LNCAP (cell line): ENCODE data around the gene FGF4.
A peak's percentile ranks its signal among the peaks of the same experiment; 100 is the strongest.

ENCODE experiments used
- TF ChIP-seq, protein P1 (sequence below): fragments of 450-650 bp; IDR thresholded peaks from 2 replicates; pipeline ENCODE4 v1.5.1; 2017; ENCODE audit warnings: mild to moderate bottlenecking

Gene FGF4

DNA sequence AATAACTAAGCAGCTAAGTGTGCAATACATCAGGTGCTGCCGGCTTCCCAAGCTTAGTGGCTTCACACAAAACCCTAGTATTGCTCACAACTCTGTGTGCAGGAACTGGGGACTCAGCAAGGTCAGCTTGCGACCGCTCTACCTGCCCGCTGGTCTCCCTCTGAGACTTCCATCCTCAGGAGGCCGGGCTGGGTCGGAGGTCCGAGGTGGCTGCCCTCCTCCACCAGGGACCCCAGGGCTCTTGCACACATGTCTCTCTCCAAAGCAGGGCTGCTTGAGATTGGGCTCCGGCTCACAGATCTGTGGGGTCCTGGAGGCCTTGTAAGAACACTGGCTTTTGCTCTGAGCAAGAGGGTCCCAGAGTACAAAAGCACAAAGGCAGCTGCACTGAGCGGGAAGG lies 45.9 kb downstream of the FGF4 start:
- TF ChIP-seq, protein P1, sequence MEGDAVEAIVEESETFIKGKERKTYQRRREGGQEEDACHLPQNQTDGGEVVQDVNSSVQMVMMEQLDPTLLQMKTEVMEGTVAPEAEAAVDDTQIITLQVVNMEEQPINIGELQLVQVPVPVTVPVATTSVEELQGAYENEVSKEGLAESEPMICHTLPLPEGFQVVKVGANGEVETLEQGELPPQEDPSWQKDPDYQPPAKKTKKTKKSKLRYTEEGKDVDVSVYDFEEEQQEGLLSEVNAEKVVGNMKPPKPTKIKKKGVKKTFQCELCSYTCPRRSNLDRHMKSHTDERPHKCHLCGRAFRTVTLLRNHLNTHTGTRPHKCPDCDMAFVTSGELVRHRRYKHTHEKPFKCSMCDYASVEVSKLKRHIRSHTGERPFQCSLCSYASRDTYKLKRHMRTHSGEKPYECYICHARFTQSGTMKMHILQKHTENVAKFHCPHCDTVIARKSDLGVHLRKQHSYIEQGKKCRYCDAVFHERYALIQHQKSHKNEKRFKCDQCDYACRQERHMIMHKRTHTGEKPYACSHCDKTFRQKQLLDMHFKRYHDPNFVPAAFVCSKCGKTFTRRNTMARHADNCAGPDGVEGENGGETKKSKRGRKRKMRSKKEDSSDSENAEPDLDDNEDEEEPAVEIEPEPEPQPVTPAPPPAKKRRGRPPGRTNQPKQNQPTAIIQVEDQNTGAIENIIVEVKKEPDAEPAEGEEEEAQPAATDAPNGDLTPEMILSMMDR, result no peak

DNA sequence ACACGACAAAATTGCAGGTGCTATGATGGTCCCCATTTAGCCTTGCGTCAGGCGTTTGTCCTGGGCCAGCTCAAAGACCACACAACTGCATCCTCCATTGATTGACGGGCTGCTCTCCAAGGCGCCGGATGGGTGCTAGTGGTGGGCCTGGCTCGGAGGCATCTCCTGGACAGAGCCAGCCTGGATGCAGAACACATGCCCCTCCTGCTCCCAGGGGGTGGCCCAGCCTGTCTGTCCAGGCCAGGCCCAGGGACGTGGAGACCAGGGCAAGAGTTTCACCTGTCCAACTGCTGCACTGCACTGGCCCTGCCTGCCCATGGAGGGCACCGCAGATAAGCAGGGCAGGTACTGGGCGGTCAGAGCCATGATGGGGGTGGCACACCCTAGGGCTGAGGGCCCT lies 47.9 kb downstream of the FGF4 start:
- TF ChIP-seq, protein P1, result no peak

- TF ChIP-seq, protein P1, result no peak
These were observed 48.7 kb downstream of the FGF4 start for GRCh38 chr11:69726481-69726880.

- TF ChIP-seq, protein P1, result no peak
These were observed 49.1 kb downstream of the FGF4 start for GRCh38 chr11:69726019-69726418.

DNA sequence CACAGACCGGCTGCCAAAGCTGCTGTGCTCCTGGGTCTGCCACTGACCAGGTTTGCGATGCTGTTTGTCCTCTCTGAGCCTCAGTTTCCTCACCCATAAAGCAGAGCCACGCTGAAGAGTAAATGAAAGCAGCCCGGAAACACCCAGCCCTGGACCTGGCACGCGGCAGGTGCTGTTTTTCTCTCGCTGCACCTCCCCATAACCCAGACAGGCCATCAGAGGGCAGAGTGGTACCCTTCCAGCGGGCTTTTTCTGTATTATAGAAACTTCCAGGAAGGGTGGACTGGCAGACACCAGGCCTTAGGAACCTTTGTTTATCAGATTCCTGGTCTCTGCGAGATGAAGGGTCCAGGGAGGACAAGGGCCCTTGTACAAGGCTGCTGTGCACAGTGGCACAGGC lies 53.4 kb downstream of the FGF4 start:
- TF ChIP-seq, protein P1, result peak; percentile 46

GRCh38 chr11:69721106-69721505 lies 54.0 kb downstream of the FGF4 start:
- TF ChIP-seq, protein P1, result no peak
